22Rv1 (cell line): Measurements from ENCODE around the gene LCP2.

Experiments
- ZFX ChIP-seq: fragments of 450-650 bp; IDR thresholded peaks from 2 replicates; pipeline ENCODE4 v1.6.1; 2017; ENCODE audit warnings: antibody characterized with exemption, borderline replicate concordance
- TF ChIP-seq, protein P1 (sequence below): fragments of 450-650 bp; IDR thresholded peaks from 2 replicates; pipeline ENCODE4 v1.5.1; 2017; ENCODE audit warnings: mild to moderate bottlenecking

DNA sequence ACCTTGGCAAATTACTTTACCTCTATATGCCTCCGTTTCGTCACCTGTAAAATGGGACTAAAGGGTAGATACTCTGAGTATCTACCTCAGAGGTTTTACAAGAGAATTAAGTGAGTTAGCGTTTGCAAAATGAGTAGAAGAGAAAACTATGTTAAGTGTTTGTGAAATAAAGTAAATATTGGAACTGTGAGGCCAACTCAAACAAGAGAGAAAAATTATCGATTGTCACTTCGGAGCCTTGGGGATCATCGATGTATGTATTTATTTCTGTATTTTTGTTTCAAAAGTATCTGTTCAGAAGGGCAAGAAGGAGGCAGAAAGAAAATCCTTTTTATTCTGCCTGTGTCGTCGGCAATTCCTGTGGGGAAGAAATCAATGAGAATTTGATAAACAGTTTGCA, 90.6 kb downstream of the LCP2 start:
- TF ChIP-seq, protein P1, sequence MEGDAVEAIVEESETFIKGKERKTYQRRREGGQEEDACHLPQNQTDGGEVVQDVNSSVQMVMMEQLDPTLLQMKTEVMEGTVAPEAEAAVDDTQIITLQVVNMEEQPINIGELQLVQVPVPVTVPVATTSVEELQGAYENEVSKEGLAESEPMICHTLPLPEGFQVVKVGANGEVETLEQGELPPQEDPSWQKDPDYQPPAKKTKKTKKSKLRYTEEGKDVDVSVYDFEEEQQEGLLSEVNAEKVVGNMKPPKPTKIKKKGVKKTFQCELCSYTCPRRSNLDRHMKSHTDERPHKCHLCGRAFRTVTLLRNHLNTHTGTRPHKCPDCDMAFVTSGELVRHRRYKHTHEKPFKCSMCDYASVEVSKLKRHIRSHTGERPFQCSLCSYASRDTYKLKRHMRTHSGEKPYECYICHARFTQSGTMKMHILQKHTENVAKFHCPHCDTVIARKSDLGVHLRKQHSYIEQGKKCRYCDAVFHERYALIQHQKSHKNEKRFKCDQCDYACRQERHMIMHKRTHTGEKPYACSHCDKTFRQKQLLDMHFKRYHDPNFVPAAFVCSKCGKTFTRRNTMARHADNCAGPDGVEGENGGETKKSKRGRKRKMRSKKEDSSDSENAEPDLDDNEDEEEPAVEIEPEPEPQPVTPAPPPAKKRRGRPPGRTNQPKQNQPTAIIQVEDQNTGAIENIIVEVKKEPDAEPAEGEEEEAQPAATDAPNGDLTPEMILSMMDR = no peak
- TF ChIP-seq ZFX = no peak
